OCI-LY1 (cell line): ENCODE data around the gene KIFC3.

ENCODE experiments used
- EZH2 ChIP-seq: fragments of 200-600 bp; sonication (generic), shearing (Covaris generic); IDR thresholded peaks from 2 replicates; pipeline ENCODE4 v1.8.0; 2017; ENCODE audit warnings: borderline replicate concordance, mixed run types, mild to moderate bottlenecking, antibody characterized with exemption, low read length, moderate library complexity, mixed read lengths
- TF ChIP-seq, protein P1 (sequence below): fragments of 200-600 bp; sonication (generic), shearing (Covaris generic); IDR thresholded peaks from 2 replicates; pipeline ENCODE4 v1.5.1; 2017; ENCODE audit warnings: mild to moderate bottlenecking, antibody characterized with exemption, low read length, moderate library complexity, mixed read lengths

GRCh38 chr16:57775661-57776469 lies 26.4 kb downstream of the KIFC3 start:
- TF ChIP-seq, protein P1, sequence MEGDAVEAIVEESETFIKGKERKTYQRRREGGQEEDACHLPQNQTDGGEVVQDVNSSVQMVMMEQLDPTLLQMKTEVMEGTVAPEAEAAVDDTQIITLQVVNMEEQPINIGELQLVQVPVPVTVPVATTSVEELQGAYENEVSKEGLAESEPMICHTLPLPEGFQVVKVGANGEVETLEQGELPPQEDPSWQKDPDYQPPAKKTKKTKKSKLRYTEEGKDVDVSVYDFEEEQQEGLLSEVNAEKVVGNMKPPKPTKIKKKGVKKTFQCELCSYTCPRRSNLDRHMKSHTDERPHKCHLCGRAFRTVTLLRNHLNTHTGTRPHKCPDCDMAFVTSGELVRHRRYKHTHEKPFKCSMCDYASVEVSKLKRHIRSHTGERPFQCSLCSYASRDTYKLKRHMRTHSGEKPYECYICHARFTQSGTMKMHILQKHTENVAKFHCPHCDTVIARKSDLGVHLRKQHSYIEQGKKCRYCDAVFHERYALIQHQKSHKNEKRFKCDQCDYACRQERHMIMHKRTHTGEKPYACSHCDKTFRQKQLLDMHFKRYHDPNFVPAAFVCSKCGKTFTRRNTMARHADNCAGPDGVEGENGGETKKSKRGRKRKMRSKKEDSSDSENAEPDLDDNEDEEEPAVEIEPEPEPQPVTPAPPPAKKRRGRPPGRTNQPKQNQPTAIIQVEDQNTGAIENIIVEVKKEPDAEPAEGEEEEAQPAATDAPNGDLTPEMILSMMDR, result peak; percentile 48; the same call in 1 of the 2 replicates
- no peak for TF ChIP-seq EZH2
